ENCODE results near the gene MRM1. TPM values are rescaled to one million over a fixed set of nuclear protein-coding genes. Genes with fewer than 3 reads are reported as not detected.

The MRM1 gene
- total and polyA plus RNA-seq, 7 donors: 2.8 to 15.0 (median 5.3) TPM

- Histone ChIP-seq H3K4me1 (peaks cover 0 to 29% (median 19%) of the 10 kb centered on the region in 4 donors), H3K4me3 (no peak overlapping the region), H3K9me3 (no peaks in the 10 kb centered on the region), H3K27ac (no peak overlapping the region), H3K36me3 (peaks cover 0 to 4% (median 0%) of the 10 kb centered on the region in 4 donors), H3K27me3 (no peaks in the 10 kb centered on the region)
- TF ChIP-seq POLR2A (IDR thresholded peaks at IDR 0.05) (no peak), CTCF (IDR thresholded peaks at IDR 0.05) (no peak), POLR2AphosphoS5 (IDR thresholded peaks at IDR 0.05) (no peak), EP300 (IDR thresholded peaks at IDR 0.05) (no peak)
- 87 to 93% methylated on average over 11 of the region's 11 CpGs for WGBS, 2 donors
- intact Hi-C loops (cut with DNase I): loop anchor here (2.0 to 10.0 kb wide), 5 partner anchors 55 to 755 kb away; partner anchors contain the start of genes GGNBP2 and ZNHIT3
- DNase-seq: no peak
Measured at GRCh38 chr17:36599546-36600250, 1.7 kb upstream of the MRM1 start.

GRCh38 chr17:36600465-36600864 is 918 bp upstream of the MRM1 start:
- TF ChIP-seq POLR2A (IDR thresholded peaks at IDR 0.05): no peak
- TF ChIP-seq POLR2AphosphoS5 (IDR thresholded peaks at IDR 0.05): no peak
- Histone ChIP-seq H3K4me3 (peak overlapping the region in 2 of 4 donors; percentile 68 to 97), H3K4me1 (peaks cover 0 to 29% (median 19%) of the 10 kb centered on the region in 4 donors), H3K9me3 (no peaks in the 10 kb centered on the region), H3K27ac (peak overlapping the region; percentile 80 to 89 (median 83)), H3K27me3 (no peaks in the 10 kb centered on the region), H3K36me3 (peaks cover 0 to 4% (median 0%) of the 10 kb centered on the region in 4 donors)
- 61 to 72% methylated on average over 3 of the region's 3 CpGs for WGBS, 2 donors
- intact Hi-C loops (cut with DNase I): loop anchor here (2.0 to 10.0 kb wide), 4 partner anchors 56 to 754 kb away; partner anchors contain the start of gene GGNBP2
- DNase-seq: no peak

- H3K36me3 ChIP-seq: peaks cover 0 to 4% (median 0%) of the 10 kb centered on the region in 4 donors
- peaks cover 0 to 29% (median 19%) of the 10 kb centered on the region in 4 donors for H3K4me1 ChIP-seq
- H3K27ac ChIP-seq: peak overlapping the region; percentile 80 to 89 (median 83)
- no peaks in the 10 kb centered on the region for H3K27me3 ChIP-seq
- TF ChIP-seq POLR2AphosphoS5 (IDR thresholded peaks at IDR 0.05) (no peak), EP300 (IDR thresholded peaks at IDR 0.05) (no peak), POLR2A (IDR thresholded peaks at IDR 0.05) (no peak), CTCF (IDR thresholded peaks at IDR 0.05) (no peak)
- intact Hi-C loops (cut with DNase I): loop anchor here (2.0 to 10.0 kb wide), 4 partner anchors 56 to 754 kb away; partner anchors contain the start of gene GGNBP2
- H3K4me3 ChIP-seq: peak overlapping the region; percentile 68 to 97 (median 84)
- DNase-seq: no peak
- H3K9me3 ChIP-seq: no peaks in the 10 kb centered on the region
- 16 to 34% methylated on average over 10 of the region's 10 CpGs for WGBS, 2 donors
Measured at GRCh38 chr17:36600936-36601302, 464 bp upstream of the MRM1 start.

DNA sequence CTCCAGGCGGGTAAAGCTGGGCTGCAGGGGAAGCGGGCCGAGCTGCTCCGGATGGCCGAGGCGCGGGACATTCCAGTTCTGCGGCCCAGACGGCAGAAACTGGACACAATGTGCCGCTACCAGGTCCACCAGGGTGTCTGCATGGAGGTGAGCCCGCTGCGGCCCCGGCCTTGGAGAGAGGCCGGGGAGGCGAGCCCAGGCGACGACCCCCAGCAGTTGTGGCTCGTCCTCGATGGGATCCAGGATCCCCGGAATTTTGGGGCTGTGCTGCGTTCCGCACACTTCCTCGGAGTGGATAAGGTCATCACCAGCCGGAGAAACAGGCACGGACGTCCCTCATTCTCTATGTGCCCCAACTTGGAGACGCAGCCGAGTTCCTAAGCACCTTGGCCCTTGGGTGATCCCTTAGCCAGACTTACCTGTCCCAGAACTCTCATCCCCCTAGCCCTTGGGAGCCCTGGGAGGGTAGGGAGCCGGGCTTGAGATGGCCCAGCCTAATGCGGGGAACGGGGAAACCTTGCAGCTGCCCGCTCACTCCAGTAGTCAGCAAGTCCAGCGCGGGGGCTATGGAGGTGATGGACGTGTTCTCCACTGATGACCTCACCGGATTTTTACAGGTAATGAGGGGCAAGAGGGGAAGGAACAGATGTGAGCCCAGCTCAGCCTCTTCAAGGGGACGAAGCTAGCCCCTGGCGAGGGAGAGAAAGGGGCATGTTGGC is 806 bp downstream of the MRM1 start:
- peak overlapping the region; percentile 68 to 97 (median 84) for H3K4me3 ChIP-seq
- TF ChIP-seq POLR2AphosphoS5 (IDR thresholded peaks at IDR 0.05): no peak
- no peak for TF ChIP-seq POLR2A (IDR thresholded peaks at IDR 0.05)
- TF ChIP-seq EP300 (IDR thresholded peaks at IDR 0.05): no peak
- TF ChIP-seq CTCF (IDR thresholded peaks at IDR 0.05): no peak
- peak overlapping the region; percentile 80 to 89 (median 83) for H3K27ac ChIP-seq
- H3K36me3 ChIP-seq: peaks cover 0 to 1% (median 0%) of the 10 kb centered on the region in 4 donors
- H3K4me1 ChIP-seq: peaks cover 0 to 29% (median 19%) of the 10 kb centered on the region in 4 donors
- WGBS, 2 donors: 1 to 3% methylated on average over 38 of the region's 38 CpGs
- DNase-seq: no peak
- no peaks in the 10 kb centered on the region for H3K27me3 ChIP-seq
- intact Hi-C loops (cut with DNase I): loop anchor here (10.0 kb wide), 3 partner anchors 353 to 753 kb away; no protein-coding TSS in a partner anchor
- H3K9me3 ChIP-seq: no peaks in the 10 kb centered on the region
